ENCODE results near the gene TMPRSS5.
A peak's percentile ranks its signal among the peaks of the same experiment; 100 is the strongest.

TMPRSS5 gene

DNA sequence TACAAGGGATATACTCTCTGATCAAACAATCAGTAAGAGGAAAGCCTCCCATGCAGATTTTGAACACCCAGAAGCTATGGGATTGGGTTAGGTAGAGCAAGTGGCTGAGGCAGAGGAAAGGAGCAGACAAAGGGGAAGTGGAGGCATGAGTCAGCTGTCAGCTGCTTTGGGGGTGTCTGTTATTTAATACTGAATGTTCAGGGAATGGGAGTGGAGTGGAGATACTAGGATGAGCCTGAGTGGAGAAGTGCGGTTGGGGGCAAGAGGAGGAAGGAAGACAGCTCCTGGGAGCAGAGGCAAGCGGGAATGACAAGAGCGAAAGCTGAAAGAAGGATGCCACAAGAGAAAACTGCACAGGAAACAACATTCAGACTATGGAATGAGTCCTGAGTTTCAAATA lies 22.7 kb upstream of the TMPRSS5 start:
- TF ChIP-seq, protein P1, sequence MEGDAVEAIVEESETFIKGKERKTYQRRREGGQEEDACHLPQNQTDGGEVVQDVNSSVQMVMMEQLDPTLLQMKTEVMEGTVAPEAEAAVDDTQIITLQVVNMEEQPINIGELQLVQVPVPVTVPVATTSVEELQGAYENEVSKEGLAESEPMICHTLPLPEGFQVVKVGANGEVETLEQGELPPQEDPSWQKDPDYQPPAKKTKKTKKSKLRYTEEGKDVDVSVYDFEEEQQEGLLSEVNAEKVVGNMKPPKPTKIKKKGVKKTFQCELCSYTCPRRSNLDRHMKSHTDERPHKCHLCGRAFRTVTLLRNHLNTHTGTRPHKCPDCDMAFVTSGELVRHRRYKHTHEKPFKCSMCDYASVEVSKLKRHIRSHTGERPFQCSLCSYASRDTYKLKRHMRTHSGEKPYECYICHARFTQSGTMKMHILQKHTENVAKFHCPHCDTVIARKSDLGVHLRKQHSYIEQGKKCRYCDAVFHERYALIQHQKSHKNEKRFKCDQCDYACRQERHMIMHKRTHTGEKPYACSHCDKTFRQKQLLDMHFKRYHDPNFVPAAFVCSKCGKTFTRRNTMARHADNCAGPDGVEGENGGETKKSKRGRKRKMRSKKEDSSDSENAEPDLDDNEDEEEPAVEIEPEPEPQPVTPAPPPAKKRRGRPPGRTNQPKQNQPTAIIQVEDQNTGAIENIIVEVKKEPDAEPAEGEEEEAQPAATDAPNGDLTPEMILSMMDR (IDR thresholded peaks at IDR 0.05; ENCODE audit: insufficient read depth, low read length) = no peak
- TF ChIP-seq SPI1 (IDR thresholded peaks at IDR 0.05; ENCODE audit: borderline replicate concordance, low read depth) = peak; percentile 88
- no peak for TF ChIP-seq POLR2AphosphoS5 (IDR thresholded peaks at IDR 0.05; ENCODE audit: low read depth)
- no peak for TF ChIP-seq REST (IDR thresholded peaks at IDR 0.05; ENCODE audit: insufficient replicate concordance, low read depth)
- TF ChIP-seq GABPA (IDR thresholded peaks at IDR 0.05; ENCODE audit: low read depth) = no peak
- no peaks in the 10 kb centered on the region for H3K27me3 ChIP-seq (ENCODE audit: insufficient read depth, poor library complexity, severe bottlenecking)
- no peak overlapping the region for H3K4me3 ChIP-seq (replicated peaks; ENCODE audit: insufficient read depth, low read length)
- DNase-seq (ENCODE audit: low read depth in 1 of 2, low spot score in 1 of 2) = peak; percentile 3 to 34
- no peak overlapping the region for H3K27ac ChIP-seq (replicated peaks)

GRCh38 chr11:113725913-113726312 lies 19.8 kb upstream of the TMPRSS5 start:
- TF ChIP-seq GABPA (IDR thresholded peaks at IDR 0.05; ENCODE audit: low read depth) (no peak), POLR2AphosphoS5 (IDR thresholded peaks at IDR 0.05; ENCODE audit: low read depth) (no peak), REST (IDR thresholded peaks at IDR 0.05; ENCODE audit: insufficient replicate concordance, low read depth) (no peak), SPI1 (IDR thresholded peaks at IDR 0.05; ENCODE audit: borderline replicate concordance, low read depth) (no peak)
- TF ChIP-seq, protein P1 (IDR thresholded peaks at IDR 0.05; ENCODE audit: insufficient read depth, low read length) = no peak
- DNase-seq (ENCODE audit: low read depth in 1 of 2, low spot score in 1 of 2) = no peak
- Histone ChIP-seq H3K27ac (replicated peaks) (no peak overlapping the region), H3K4me3 (replicated peaks; ENCODE audit: insufficient read depth, low read length) (no peak overlapping the region), H3K27me3 (ENCODE audit: insufficient read depth, poor library complexity, severe bottlenecking) (no peaks in the 10 kb centered on the region)

- Histone ChIP-seq H3K27ac (replicated peaks) (no peak overlapping the region), H3K27me3 (ENCODE audit: insufficient read depth, poor library complexity, severe bottlenecking) (no peaks in the 10 kb centered on the region), H3K4me3 (replicated peaks; ENCODE audit: insufficient read depth, low read length) (no peak overlapping the region)
- DNase-seq (ENCODE audit: low read depth in 1 of 2, low spot score in 1 of 2) = no peak
- TF ChIP-seq, protein P1 (IDR thresholded peaks at IDR 0.05; ENCODE audit: insufficient read depth, low read length) = no peak
- TF ChIP-seq POLR2AphosphoS5 (IDR thresholded peaks at IDR 0.05; ENCODE audit: low read depth) (no peak), GABPA (IDR thresholded peaks at IDR 0.05; ENCODE audit: low read depth) (no peak), SPI1 (IDR thresholded peaks at IDR 0.05; ENCODE audit: borderline replicate concordance, low read depth) (no peak), REST (IDR thresholded peaks at IDR 0.05; ENCODE audit: insufficient replicate concordance, low read depth) (no peak)
Observed at GRCh38 chr11:113725407-113725806, 19.3 kb upstream of the TMPRSS5 start.
